Retinal pigment epithelial cell (primary cell): ENCODE results near the gene FUT8.
A peak's percentile ranks its signal among the peaks of the same experiment; 100 is the strongest.

Source experiments
- DNase-seq: peaks from one replicate; pipeline ENCODE4 v3.0.0-alpha.2; 2010; ENCODE audit warnings: low read depth
- H3K4me3 ChIP-seq: 2 replicates; pipeline ENCODE4 v1.5.1; 2011; ENCODE audit warnings: mild to moderate bottlenecking, low read length, control low read depth, moderate library complexity
- CTCF ChIP-seq: conservative IDR thresholded peaks from 2 replicates; pipeline ENCODE4 v1.5.1; 2011; ENCODE audit warnings: low read depth, low read length, control low read depth, inconsistent platforms

The FUT8 gene

DNA sequence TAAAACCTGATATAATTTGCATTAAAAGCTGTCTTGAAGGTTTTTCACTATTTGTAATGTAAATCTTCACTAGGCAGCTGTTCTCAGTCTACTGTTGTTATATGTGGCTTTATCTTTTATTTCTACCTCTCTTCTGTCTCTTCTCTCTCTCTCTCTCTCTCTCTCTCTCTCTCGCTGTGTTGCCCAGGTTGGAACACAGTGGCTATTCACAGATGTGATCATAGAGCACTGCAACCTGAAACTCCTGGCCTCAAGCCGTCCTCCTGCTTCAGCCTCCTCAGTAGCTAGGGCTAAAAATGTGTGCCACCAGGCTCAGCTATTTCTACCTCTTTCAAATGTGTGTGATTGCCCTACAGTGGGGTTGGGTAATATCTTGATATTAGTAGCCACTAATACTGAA lies 21.1 kb downstream of the FUT8 start:
- TF ChIP-seq CTCF: no peak
- DNase-seq: no peak
- H3K4me3 ChIP-seq: no peak overlapping the region

DNA sequence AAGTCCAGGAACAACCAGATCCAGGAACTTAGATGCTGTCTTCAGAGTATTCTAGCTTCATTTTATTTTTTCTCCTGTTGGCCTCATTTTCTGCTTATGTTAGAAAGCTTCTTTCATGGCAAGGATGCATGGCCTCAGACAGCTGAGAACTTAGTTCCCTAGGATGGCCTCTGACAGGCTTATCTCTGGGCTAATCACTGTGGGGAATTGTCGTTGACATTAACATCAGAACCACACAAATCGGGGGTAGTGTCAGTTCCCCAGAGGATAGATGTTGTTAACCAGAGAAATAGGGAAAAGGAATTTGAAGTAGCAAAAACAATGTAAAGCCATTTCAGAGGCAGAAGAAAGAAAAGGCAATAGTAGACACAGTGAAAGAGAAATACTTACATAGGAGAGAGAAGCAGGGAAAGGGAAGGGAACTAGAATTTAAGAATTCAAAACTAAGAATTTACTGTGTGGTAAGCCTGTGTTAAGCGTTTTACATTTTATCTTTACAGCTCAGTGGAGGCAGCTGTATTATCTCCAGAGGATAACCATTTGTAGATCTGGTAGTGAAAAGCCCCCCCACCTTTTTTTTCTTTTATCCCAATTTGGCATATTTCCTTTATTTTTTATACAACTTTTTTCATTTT lies 21.8 kb downstream of the FUT8 start:
- no peak for TF ChIP-seq CTCF
- DNase-seq: no peak
- H3K4me3 ChIP-seq: no peak overlapping the region

DNA sequence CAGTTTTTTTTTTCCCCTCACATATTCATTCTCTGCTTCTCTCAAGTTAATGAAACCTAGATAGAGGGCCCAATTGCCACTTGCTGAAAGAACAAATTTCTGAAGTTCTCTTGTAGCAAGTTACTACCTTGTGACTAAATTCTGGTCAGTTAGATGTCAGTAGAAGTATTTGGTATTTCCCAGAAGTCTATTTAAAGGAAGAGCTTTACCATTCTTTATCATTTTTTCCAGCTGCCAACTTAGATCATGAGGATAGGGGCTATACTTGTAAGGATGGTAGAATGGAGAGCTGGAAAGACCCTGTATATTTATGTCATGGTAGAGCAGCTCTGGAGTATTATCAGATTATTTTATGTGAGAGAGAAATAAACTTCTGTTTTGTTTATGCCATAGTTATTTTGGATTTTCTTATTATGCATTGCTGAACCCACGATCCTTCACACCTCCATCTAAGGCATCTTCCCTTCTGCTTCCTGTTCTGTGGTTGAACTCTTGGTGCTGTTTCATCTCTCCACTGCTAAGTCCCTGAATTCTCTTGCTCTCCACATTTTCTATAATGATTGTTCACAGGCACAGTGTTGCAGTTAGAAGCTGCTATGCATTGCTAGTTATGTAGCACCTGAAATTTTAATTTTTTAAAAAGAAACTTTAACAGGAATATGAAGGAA lies 25.9 kb downstream of the FUT8 start:
- no peak overlapping the region for H3K4me3 ChIP-seq
- DNase-seq: no peak
- no peak for TF ChIP-seq CTCF

- TF ChIP-seq CTCF: no peak
- H3K4me3 ChIP-seq: no peak overlapping the region
- no peak for DNase-seq
Measured at GRCh38 chr14:65439117-65439516, 26.6 kb downstream of the FUT8 start.

DNA sequence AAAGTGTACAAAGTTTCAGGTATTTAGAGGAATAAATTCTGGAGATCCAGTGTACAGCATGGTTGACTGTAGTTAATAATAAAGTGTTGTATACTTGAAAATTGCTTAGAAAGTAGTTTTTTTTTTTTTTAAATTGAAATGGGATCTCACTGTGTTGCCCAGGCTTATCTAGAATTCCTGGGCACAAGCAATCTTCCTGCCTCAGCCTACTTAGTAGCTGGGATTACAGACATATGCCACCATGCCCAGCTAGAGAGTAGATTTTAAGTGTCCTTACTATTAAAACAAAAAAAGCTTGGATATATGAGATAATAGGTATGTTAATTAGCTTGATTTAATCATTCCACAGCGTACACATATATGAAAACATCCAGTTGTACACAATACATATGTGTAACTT lies 27.7 kb downstream of the FUT8 start:
- DNase-seq: no peak
- H3K4me3 ChIP-seq: no peak overlapping the region
- TF ChIP-seq CTCF: no peak

DNA sequence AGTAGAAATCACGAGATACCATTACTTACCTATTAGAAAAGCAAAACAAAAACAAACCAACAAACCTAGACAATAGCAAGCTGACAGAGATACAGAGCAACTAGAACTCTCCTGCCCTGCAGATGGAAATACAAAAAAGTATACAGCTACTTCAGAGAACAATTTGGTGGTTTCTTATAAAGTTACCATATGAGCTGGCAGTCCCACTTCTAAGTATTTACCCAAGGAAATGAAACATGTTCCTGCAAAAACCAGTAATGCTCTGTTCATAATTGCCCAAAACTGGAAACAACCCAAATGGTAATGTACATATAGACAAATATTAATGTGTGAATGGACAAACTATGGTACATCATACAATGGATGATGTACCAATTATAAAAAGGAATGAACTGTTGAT lies 31.7 kb downstream of the FUT8 start:
- TF ChIP-seq CTCF: no peak
- no peak for DNase-seq

GRCh38 chr14:65446159-65446558 lies 33.6 kb downstream of the FUT8 start:
- no peak for TF ChIP-seq CTCF
- DNase-seq: peak; percentile 81
- H3K4me3 ChIP-seq: no peak overlapping the region

More for the DNA sequence above, 31.7 kb downstream of the FUT8 start:
- no peak overlapping the region for H3K4me3 ChIP-seq
